ENCODE data around the gene PLA2G4D. TPM values are rescaled to one million over a fixed set of nuclear protein-coding genes. Genes with fewer than 3 reads are reported as not detected.

Gene PLA2G4D
- total RNA-seq, 1 experiment from 2014 or later, result 0.34 TPM

- no peak within 1 kb of the TSS for H3K9ac ChIP-seq (ENCODE audit: low read length)
- H2AFZ ChIP-seq (ENCODE audit: low read depth, low read length, poor library complexity, severe bottlenecking), result no peak within 1 kb of the TSS
- no peak within 1 kb of the TSS for H3K27ac ChIP-seq (ENCODE audit: low read depth, low read length)
- no peak within 1 kb of the TSS for H3K4me3 ChIP-seq (replicated peaks in 1 of 2; ENCODE audit: low read depth in 1 of 2, low read length in 2 of 2)
- TF ChIP-seq ZNF274 (IDR thresholded peaks at IDR 0.05; ENCODE audit: low read depth, low read length) (no peak), YY1 (IDR thresholded peaks at IDR 0.05; ENCODE audit: extremely low read depth, insufficient replicate concordance, low read depth, low read length) (no peak), REST (IDR thresholded peaks at IDR 0.05; ENCODE audit: low read depth) (no peak), POLR2A (IDR thresholded peaks at IDR 0.05; ENCODE audit: borderline replicate concordance, extremely low read depth, insufficient read depth, insufficient read length) (no peak), CEBPB (IDR thresholded peaks at IDR 0.05; ENCODE audit: low read depth) (no peak), CBX3 (IDR thresholded peaks at IDR 0.05; ENCODE audit: low read depth) (no peak), SP1 (IDR thresholded peaks at IDR 0.05; ENCODE audit: low read depth) (no peak), TCF7L2 (IDR thresholded peaks at IDR 0.05; ENCODE audit: borderline replicate concordance, extremely low read depth, insufficient read depth, insufficient read length) (no peak), EZH2 (IDR thresholded peaks at IDR 0.05) (no peak), EGR1 (IDR thresholded peaks at IDR 0.05; ENCODE audit: low read depth) (no peak), RAD21 (IDR thresholded peaks at IDR 0.05; ENCODE audit: low read depth) (no peak), FOSL1 (IDR thresholded peaks at IDR 0.05; ENCODE audit: low read depth) (no peak), ZFX (IDR thresholded peaks at IDR 0.05) (no peak), EZH2phosphoT487 (IDR thresholded peaks at IDR 0.05; ENCODE audit: borderline replicate concordance) (no peak), SIN3A (IDR thresholded peaks at IDR 0.05; ENCODE audit: low read depth) (no peak), JUND (IDR thresholded peaks at IDR 0.05) (no peak)
- POLR2A ChIA-PET, result no interaction called here
- ATAC-seq (no peak), DNase-seq (ENCODE audit: low read depth, low spot score) (no peak)
- BruUV-seq (replicated peaks), result no TSS peak
- no peaks in the 10 kb centered on the region for H4K20me1 ChIP-seq (ENCODE audit: insufficient read depth)
- no peaks in the 10 kb centered on the region for H3K36me3 ChIP-seq (ENCODE audit: control insufficient read depth in 1 of 2, insufficient read depth in 2 of 2, low read length in 2 of 2)
- no peaks in the 10 kb centered on the region; a peak in 1 of 4 replicates for H3K4me1 ChIP-seq (ENCODE audit: control insufficient read depth in 1 of 2, insufficient read depth in 2 of 2, low read length in 2 of 2)
- H3K79me2 ChIP-seq (ENCODE audit: insufficient read depth, low read length), result no peaks in the 10 kb centered on the region
- no peak within 1 kb of the TSS for H3K4me2 ChIP-seq (ENCODE audit: low read length)
- RAD21 ChIA-PET (ENCODE audit: low non-redundant PET in 1 of 2, low total read pairs in 2 of 2, uncharacterized antibody in 2 of 2, unreplicated experiment in 2 of 2), result no interaction called here
- intact Hi-C loops (cut with micrococcal nuclease), result no loop called here
- no peaks in the 10 kb centered on the region for H3K27me3 ChIP-seq (ENCODE audit: insufficient read depth, low read length)
- H3K9me3 ChIP-seq (ENCODE audit: control insufficient read depth in 1 of 2, insufficient read depth in 1 of 2, low read depth in 1 of 2, low read length in 2 of 2), result peaks cover 0 to 4% of the 10 kb centered on the region in 2 experiments; a peak in 2 of 4 replicates
- no peaks in the 10 kb centered on the region for H3K9me2 ChIP-seq (ENCODE audit: insufficient read depth)
- CTCF ChIA-PET, result no interaction called here
These were observed 73.6 kb downstream of the PLA2G4D start, which contains the start of gene PLA2G4E for GRCh38 chr15:42020713-42021273. TSS of gene PLA2G4E (minus strand) at chr15:42021042. CDS start at chr15:42021030, 12 bp downstream.
